GM12878 (cell line): ENCODE data around the gene RUVBL2. TPM values are rescaled to one million over a fixed set of nuclear protein-coding genes. Genes with fewer than 3 reads are reported as not detected.

ENCODE experiments used
- CUX1 ChIP-seq: IDR thresholded peaks from 2 replicates; pipeline ENCODE4 v1.6.1; 2012; ENCODE audit warnings: improper control_type of control experiment, low read depth, low read length; ENCODE audit not compliant: insufficient replicate concordance
- EZH2 ChIP-seq: IDR thresholded peaks from 2 replicates; pipeline ENCODE4 v1.6.1; 2012; ENCODE audit warnings: low read depth, mild to moderate bottlenecking, control low read depth, inconsistent platforms, low read length, borderline replicate concordance; ENCODE audit not compliant: control insufficient read depth
- HCFC1 ChIP-seq: fragments of 150-350 bp; IDR thresholded peaks from 2 replicates; pipeline ENCODE4 v1.6.1; 2014; ENCODE audit warnings: low read length
- IKZF1 ChIP-seq: fragments of 450-650 bp; conservative IDR thresholded peaks from 2 replicates; pipeline ENCODE4 v1.6.1; 2017; ENCODE audit warnings: antibody characterized with exemption, mild to moderate bottlenecking
- KLF5 ChIP-seq: fragments of 450-650 bp; IDR thresholded peaks from 2 replicates; pipeline ENCODE4 v1.6.1; 2014; ENCODE audit warnings: mild to moderate bottlenecking; ENCODE audit not compliant: partially characterized antibody
- MXI1 ChIP-seq: fragments of 150-350 bp; IDR thresholded peaks from 2 replicates; pipeline ENCODE4 v1.6.1; 2011; ENCODE audit warnings: low read depth, mild to moderate bottlenecking, inconsistent platforms, low read length, improper control_type of control experiment
- NR2F1 ChIP-seq: fragments of 450-650 bp; conservative IDR thresholded peaks from 2 replicates; pipeline ENCODE4 v1.6.1; 2017; ENCODE audit warnings: mild to moderate bottlenecking
- PAX5 ChIP-seq: IDR thresholded peaks from 2 replicates; pipeline ENCODE4 v1.6.1; 2011; ENCODE audit warnings: low read depth, low read length, borderline replicate concordance
- SIN3A ChIP-seq: IDR thresholded peaks from 2 replicates; pipeline ENCODE4 v1.6.1; 2012; ENCODE audit warnings: low read depth, low read length, improper control_type of control experiment
- STAT1 ChIP-seq: fragments of 450-650 bp; conservative IDR thresholded peaks from 2 replicates; pipeline ENCODE4 v1.6.1; 2014; ENCODE audit warnings: antibody characterized with exemption, mild to moderate bottlenecking
- ZBED1 ChIP-seq: IDR thresholded peaks from 2 replicates; pipeline ENCODE4 v1.6.1; 2016; ENCODE audit warnings: borderline replicate concordance
- ZNF384 ChIP-seq: IDR thresholded peaks from 2 replicates; pipeline ENCODE4 v1.6.1; 2012; ENCODE audit warnings: low read depth, mild to moderate bottlenecking, low read length, improper control_type of control experiment, borderline replicate concordance
- polyA plus RNA-seq, 11 experiments: library from polyadenylated mRNA; depleted of rRNA in 4 of 11; unstranded in 6 of 11; stranded (reverse) in 5 of 11; fragments of >200 nt; fragmentation: Nextera tagmentation in 4 of 11; fragmentation: Illumina TruSeq in 1 of 11; extraction: Ambion mirVana in 4 of 11; extraction: Trizol in 1 of 11; gene quantifications; 1 replicate in 1 of 11; 2 replicates in 10 of 11; pipeline versions ENCODE4 v1.2.1 to v1.2.3, GENCODE V29; 2011 to 2016; ENCODE audit warnings: inconsistent platforms in 2 of 11, missing spikeins in 2 of 11, low read depth in 1 of 11
- total RNA-seq, 4 experiments: library from RNA; depleted of rRNA in 3 of 4; stranded (reverse); fragments of >200 nt in 3 of 4; fragmentation: Illumina TruSeq in 1 of 4; extraction: Trizol in 1 of 4; gene quantifications; 2 replicates each; pipeline versions ENCODE4 v1.2.1 to v1.2.3, GENCODE V29; 2013 to 2021
- TF ChIP-seq, protein P1 (sequence below): fragments of 150-350 bp; IDR thresholded peaks from 2 replicates; pipeline ENCODE4 v1.6.1; 2014; ENCODE audit warnings: mild to moderate bottlenecking, low read depth, low read length
- TF ChIP-seq, protein P2 (sequence below): fragments of 450-650 bp; IDR thresholded peaks from 2 replicates; pipeline ENCODE4 v1.6.1; 2017; ENCODE audit warnings: borderline replicate concordance
- TF ChIP-seq, protein P3 (sequence below): fragments of 450-650 bp; IDR thresholded peaks from 2 replicates; pipeline ENCODE4 v1.6.1; 2014; ENCODE audit warnings: mild to moderate bottlenecking
- TF ChIP-seq, protein P4 (sequence below): fragments of 450-650 bp; IDR thresholded peaks from 2 replicates; pipeline ENCODE4 v1.6.1; 2017; ENCODE audit warnings: mild to moderate bottlenecking, low read depth, inconsistent platforms; ENCODE audit not compliant: poor library complexity, severe bottlenecking

Gene RUVBL2
- total and polyA plus RNA-seq, 10 of the 15 experiments (the other 5 are each of a cell fraction or from before 2014, with no cell fraction given) = 33.8 to 224 (median 125) TPM

- TF ChIP-seq, protein P1, sequence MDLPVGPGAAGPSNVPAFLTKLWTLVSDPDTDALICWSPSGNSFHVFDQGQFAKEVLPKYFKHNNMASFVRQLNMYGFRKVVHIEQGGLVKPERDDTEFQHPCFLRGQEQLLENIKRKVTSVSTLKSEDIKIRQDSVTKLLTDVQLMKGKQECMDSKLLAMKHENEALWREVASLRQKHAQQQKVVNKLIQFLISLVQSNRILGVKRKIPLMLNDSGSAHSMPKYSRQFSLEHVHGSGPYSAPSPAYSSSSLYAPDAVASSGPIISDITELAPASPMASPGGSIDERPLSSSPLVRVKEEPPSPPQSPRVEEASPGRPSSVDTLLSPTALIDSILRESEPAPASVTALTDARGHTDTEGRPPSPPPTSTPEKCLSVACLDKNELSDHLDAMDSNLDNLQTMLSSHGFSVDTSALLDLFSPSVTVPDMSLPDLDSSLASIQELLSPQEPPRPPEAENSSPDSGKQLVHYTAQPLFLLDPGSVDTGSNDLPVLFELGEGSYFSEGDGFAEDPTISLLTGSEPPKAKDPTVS = no peak
- TF ChIP-seq, protein P2, sequence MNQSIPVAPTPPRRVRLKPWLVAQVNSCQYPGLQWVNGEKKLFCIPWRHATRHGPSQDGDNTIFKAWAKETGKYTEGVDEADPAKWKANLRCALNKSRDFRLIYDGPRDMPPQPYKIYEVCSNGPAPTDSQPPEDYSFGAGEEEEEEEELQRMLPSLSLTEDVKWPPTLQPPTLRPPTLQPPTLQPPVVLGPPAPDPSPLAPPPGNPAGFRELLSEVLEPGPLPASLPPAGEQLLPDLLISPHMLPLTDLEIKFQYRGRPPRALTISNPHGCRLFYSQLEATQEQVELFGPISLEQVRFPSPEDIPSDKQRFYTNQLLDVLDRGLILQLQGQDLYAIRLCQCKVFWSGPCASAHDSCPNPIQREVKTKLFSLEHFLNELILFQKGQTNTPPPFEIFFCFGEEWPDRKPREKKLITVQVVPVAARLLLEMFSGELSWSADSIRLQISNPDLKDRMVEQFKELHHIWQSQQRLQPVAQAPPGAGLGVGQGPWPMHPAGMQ = no peak
- TF ChIP-seq ZBED1 = no peak; the same call in 1 of the 2 replicates
- TF ChIP-seq, protein P3, sequence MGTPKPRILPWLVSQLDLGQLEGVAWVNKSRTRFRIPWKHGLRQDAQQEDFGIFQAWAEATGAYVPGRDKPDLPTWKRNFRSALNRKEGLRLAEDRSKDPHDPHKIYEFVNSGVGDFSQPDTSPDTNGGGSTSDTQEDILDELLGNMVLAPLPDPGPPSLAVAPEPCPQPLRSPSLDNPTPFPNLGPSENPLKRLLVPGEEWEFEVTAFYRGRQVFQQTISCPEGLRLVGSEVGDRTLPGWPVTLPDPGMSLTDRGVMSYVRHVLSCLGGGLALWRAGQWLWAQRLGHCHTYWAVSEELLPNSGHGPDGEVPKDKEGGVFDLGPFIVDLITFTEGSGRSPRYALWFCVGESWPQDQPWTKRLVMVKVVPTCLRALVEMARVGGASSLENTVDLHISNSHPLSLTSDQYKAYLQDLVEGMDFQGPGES = no peak
- peak; percentile 31 for TF ChIP-seq SIN3A
- peak; percentile 85 for TF ChIP-seq IKZF1
- TF ChIP-seq EZH2 = no peak
- no peak for TF ChIP-seq ZNF384
- TF ChIP-seq MXI1 = peak; percentile 32; the same call in 1 of the 2 replicates
- TF ChIP-seq STAT1 = no peak
- TF ChIP-seq PAX5 = no peak
- no peak for TF ChIP-seq CUX1
- no peak for TF ChIP-seq KLF5
- TF ChIP-seq HCFC1 = peak; percentile 94
- TF ChIP-seq, protein P4, sequence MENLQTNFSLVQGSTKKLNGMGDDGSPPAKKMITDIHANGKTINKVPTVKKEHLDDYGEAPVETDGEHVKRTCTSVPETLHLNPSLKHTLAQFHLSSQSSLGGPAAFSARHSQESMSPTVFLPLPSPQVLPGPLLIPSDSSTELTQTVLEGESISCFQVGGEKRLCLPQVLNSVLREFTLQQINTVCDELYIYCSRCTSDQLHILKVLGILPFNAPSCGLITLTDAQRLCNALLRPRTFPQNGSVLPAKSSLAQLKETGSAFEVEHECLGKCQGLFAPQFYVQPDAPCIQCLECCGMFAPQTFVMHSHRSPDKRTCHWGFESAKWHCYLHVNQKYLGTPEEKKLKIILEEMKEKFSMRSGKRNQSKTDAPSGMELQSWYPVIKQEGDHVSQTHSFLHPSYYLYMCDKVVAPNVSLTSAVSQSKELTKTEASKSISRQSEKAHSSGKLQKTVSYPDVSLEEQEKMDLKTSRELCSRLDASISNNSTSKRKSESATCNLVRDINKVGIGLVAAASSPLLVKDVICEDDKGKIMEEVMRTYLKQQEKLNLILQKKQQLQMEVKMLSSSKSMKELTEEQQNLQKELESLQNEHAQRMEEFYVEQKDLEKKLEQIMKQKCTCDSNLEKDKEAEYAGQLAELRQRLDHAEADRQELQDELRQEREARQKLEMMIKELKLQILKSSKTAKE = peak; percentile 17
- peak; percentile 68 for TF ChIP-seq NR2F1
Measured at GRCh38 chr19:48965806-48966540, 27.7 kb upstream of the RUVBL2 start (continued).
